T47D (cell line): Measurements from ENCODE around the gene GLYATL1.

Source experiments
- DNase-seq, 2 experiments: peaks; one replicate each; pipeline versions ENCODE4 v3.0.0 to v3.0.0-alpha.2; 2011 to 2012; ENCODE audit warnings: low read depth in 1 of 2, low spot score in 1 of 2
- JUND ChIP-seq: IDR thresholded peaks from 2 replicates; pipeline ENCODE4 v1.6.1; 2012; ENCODE audit warnings: low read depth
- in situ Hi-C: cut with HindIII; loops from 2 replicates; pipeline ENCODE4 v1.10.0; 2016; ENCODE audit warnings: low sequenced_read_pairs, low pct_unique_long_range_greater_than_20kb

Gene GLYATL1

DNA sequence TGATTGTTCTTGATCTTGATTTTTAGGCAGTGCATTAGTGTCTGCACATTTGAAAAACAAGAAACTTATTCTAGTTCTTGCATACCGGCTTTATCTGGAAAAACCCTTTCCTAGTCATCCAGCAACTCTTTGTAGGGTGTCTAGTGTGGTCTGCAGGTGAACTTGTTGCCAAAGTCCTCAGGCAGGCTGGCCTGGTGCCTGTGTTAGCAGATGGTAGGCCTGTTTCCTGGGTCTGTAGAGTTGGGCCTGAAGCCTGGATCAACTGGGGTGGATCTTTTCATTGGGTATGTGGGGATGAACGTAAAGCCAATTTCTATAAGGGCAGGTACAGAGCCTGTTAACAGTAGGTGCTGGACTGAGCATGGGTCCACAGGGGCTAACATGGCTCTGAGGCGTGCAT lies 5.6 kb upstream of the GLYATL1 start:
- in situ Hi-C loops = no loop called here
- no peak for DNase-seq
- TF ChIP-seq JUND = no peak

- no peak for TF ChIP-seq JUND
- in situ Hi-C loops = no loop called here
- no peak for DNase-seq
Observed at GRCh38 chr11:58934945-58935513, 4.3 kb upstream of the GLYATL1 start.

DNA sequence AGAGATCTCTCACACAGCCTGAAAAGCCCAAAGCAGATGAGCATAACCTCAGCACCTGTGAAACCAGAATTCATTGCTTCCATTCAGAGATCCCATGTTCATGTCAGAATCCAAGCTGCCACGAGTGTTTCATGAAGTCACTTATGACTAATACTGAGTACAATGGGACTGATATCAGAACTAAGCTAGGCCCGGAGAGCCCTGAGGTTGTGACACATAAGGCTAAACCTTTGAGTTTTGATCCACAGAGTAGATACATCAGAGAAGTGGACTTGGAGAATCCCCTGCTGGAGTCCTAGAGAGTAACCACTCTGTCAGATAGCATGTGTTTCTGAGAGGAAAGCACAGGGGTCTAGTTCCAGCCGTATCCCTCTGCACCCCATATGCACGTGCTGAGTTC lies 890 bp upstream of the GLYATL1 start:
- in situ Hi-C loops = no loop called here
- no peak for TF ChIP-seq JUND
- no peak for DNase-seq

- in situ Hi-C loops = no loop called here
- TF ChIP-seq JUND = no peak
Observed at GRCh38 chr11:58940028-58940427, 740 bp downstream of the GLYATL1 start.

GRCh38 chr11:58941838-58942237 lies 2.5 kb downstream of the GLYATL1 start:
- DNase-seq = no peak
- in situ Hi-C loops = no loop called here
- TF ChIP-seq JUND = no peak

More at GRCh38 chr11:58940028-58940427, 740 bp downstream of the GLYATL1 start:
- DNase-seq = no peak

GRCh38 chr11:58945663-58946062 lies 6.4 kb downstream of the GLYATL1 start:
- in situ Hi-C loops = no loop called here
- DNase-seq = no peak
- TF ChIP-seq JUND = no peak

DNA sequence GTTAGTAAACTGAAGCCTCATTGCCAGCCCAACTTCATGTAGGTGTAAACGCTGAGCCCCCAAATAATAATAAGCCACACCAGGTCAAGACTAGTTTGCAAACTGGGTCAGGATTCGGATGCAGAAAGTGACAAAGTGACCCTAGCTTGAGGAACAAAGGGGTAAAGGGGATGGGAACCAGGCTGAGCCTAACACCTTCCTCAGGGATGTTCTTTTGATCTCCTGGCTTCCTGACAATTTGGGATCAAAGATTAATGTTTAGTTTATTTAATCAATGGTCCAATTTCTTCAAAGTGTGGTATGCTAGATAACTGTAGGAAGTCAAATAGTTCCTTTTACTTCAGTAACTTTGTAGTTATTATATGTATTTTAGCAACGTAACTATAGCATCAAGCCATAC lies 9.9 kb downstream of the GLYATL1 start:
- no peak for DNase-seq
- in situ Hi-C loops = no loop called here
- TF ChIP-seq JUND = no peak

GRCh38 chr11:58957922-58958321 lies 18.6 kb downstream of the GLYATL1 start:
- in situ Hi-C loops = no loop called here
- TF ChIP-seq JUND = no peak
- DNase-seq = no peak

- in situ Hi-C loops = no loop called here
- TF ChIP-seq JUND = no peak
- DNase-seq = no peak
Observed at GRCh38 chr11:58958500-58958899, 19.2 kb downstream of the GLYATL1 start.

DNA sequence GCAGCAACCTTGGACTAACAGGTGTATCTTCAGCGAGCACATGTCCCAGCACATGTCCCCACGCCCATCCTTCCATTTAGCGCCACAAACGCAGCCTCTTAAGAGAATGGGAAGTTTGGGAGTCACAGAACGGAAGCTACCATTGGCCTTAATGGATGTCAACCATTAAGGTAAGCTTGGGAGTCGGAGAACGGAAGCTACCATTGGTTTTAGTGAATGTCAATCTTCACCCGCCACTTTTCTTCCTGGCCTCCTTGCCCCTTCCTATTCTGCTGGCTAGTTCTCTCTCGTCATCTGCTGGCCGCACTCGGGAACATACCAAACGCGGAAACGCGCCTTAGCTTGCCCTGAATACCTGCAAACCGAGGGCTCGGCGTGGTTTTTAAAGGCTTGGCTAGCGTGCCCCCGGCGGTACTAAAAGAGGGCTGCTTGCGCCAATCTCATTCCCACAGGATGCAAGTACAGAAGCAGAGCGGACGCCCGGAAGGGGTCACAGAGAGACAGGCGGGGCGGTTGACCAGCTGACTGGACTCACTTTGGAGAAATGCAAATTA lies 24.3 kb downstream of the GLYATL1 start:
- no peak for TF ChIP-seq JUND
- in situ Hi-C loops = no loop called here
- peak in 1 of 2 experiments; percentile 57 for DNase-seq

DNA sequence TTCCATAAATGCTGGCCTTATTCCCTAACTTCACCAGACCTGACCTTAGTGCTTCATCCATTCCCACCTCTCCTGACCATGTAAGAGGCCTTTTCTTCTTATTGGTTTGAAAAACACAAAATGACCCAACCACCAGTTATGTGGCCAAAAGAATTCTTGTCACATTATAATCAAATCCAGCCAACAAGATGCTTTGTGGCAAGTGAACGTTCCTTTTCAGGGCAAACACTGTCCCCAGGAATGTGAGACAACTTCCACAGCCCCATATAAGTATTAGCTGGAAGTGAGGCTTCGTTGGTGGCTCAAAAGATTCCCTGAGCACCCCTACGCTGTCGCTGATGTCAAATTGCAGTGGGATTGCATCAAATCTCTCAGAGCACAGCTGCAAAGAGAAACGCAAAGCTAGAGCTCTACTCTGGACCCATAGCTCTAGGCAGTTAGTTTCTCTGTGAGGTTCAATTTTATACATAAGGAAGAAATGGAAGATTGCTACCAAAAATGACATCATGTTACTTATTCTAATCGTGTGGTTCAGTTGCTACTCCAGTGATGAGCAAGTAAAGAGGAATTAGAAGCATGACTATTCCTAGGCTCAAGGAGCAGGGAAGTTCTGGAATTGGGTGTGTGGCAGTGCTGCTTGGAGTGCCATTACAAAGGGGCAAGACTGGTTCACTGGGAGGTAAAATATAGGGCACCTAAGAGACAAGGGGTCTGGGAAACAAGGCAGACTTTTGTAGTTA lies 26.1 kb downstream of the GLYATL1 start:
- in situ Hi-C loops = no loop called here
- TF ChIP-seq JUND = no peak
- no peak for DNase-seq

DNA sequence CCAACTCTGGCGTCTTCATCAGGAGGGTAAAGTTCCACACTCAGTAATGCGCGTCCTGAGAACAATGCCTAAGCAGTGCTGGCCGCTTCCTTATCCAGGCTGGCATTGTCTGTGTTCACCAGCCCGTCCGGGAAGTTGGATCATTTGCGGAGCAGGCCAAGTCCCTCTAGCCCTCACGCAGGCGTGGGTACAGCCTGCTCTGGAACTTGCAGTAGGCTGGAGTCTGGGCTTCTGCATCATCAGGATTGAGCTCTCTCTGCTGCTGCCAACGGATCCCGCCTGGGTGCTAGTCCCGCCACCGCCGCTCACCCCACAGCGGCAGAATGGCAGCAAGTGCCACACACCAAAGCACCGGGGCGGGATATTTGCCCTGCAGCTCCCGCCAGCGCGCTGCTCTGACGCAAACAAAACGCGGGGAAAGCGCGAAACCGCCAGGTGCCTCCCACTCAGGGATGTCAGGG lies 29.0 kb downstream of the GLYATL1 start:
- in situ Hi-C loops = no loop called here
- no peak for TF ChIP-seq JUND
- DNase-seq = peak; percentile 13 to 61

GRCh38 chr11:58977470-58977869 lies 38.2 kb downstream of the GLYATL1 start:
- DNase-seq = no peak
- in situ Hi-C loops = no loop called here
- TF ChIP-seq JUND = no peak

GRCh38 chr11:58979222-58979621 lies 39.9 kb downstream of the GLYATL1 start:
- in situ Hi-C loops = no loop called here
- TF ChIP-seq JUND = no peak
- DNase-seq = no peak
